AG10803 (cell line): ENCODE results near the gene MARCHF6.

ENCODE experiments used
- DNase-seq: peaks from one replicate; pipeline ENCODE4 v3.0.0; 2010; ENCODE audit warnings: low read depth
- H3K4me3 ChIP-seq: 2 replicates; pipeline ENCODE4 v1.5.1; 2011; ENCODE audit warnings: mild to moderate bottlenecking, low read length, control low read depth
- CTCF ChIP-seq: conservative IDR thresholded peaks from 2 replicates; pipeline ENCODE4 v1.5.1; 2011; ENCODE audit warnings: mild to moderate bottlenecking, low read length, control low read depth, inconsistent platforms

The MARCHF6 gene

GRCh38 chr5:10328323-10328722, 25.2 kb upstream of the MARCHF6 start:
- DNase-seq = no peak
- no peak for TF ChIP-seq CTCF

GRCh38 chr5:10329446-10329819, 24.1 kb upstream of the MARCHF6 start:
- no peak for DNase-seq

More at GRCh38 chr5:10328323-10328722, 25.2 kb upstream of the MARCHF6 start:
- no peak overlapping the region for H3K4me3 ChIP-seq

GRCh38 chr5:10329820-10330481, 23.5 kb upstream of the MARCHF6 start:
- no peak overlapping the region for H3K4me3 ChIP-seq
- no peak for TF ChIP-seq CTCF
- DNase-seq = peak; percentile 93

More at GRCh38 chr5:10329446-10329819, 24.1 kb upstream of the MARCHF6 start:
- no peak overlapping the region for H3K4me3 ChIP-seq
- TF ChIP-seq CTCF = no peak

- DNase-seq = no peak
- H3K4me3 ChIP-seq = no peak overlapping the region
- TF ChIP-seq CTCF = no peak
These were observed 22.8 kb upstream of the MARCHF6 start for GRCh38 chr5:10330511-10331230.

- no peak overlapping the region for H3K4me3 ChIP-seq
- peak; percentile 77 for DNase-seq
- no peak for TF ChIP-seq CTCF
These were observed 22.1 kb upstream of the MARCHF6 start for GRCh38 chr5:10331341-10331796.

GRCh38 chr5:10332301-10332700, 21.2 kb upstream of the MARCHF6 start:
- no peak overlapping the region for H3K4me3 ChIP-seq
- DNase-seq = no peak

More at GRCh38 chr5:10332301-10332700, 21.2 kb upstream of the MARCHF6 start:
- TF ChIP-seq CTCF = no peak
